HEK293 (cell line): Measurements from ENCODE around the gene ERBB4.

ENCODE experiments used
- OVOL3 ChIP-seq: fragments of 450-650 bp; formaldehyde crosslinking; IDR thresholded peaks from 2 replicates; pipeline ENCODE4 v1.5.1; 2016; ENCODE audit warnings: missing biosample characterization, missing genetic modification characterization
- RBAK ChIP-seq: fragments of 450-650 bp; formaldehyde crosslinking; IDR thresholded peaks from 2 replicates; pipeline ENCODE4 v1.5.1; 2016; ENCODE audit warnings: missing biosample characterization, missing genetic modification characterization
- ZNF292 ChIP-seq: fragments of 450-650 bp; formaldehyde crosslinking; IDR thresholded peaks from 2 replicates; pipeline ENCODE4 v1.5.1; 2016; ENCODE audit warnings: low read depth, missing biosample characterization, missing genetic modification characterization, borderline replicate concordance
- ZNF311 ChIP-seq: fragments of 450-650 bp; formaldehyde crosslinking; IDR thresholded peaks from 2 replicates; pipeline ENCODE4 v1.5.1; 2017; ENCODE audit warnings: missing biosample characterization, missing genetic modification characterization, borderline replicate concordance
- ZNF768 ChIP-seq: fragments of 450-650 bp; formaldehyde crosslinking; IDR thresholded peaks from 2 replicates; pipeline ENCODE4 v1.5.1; 2018; ENCODE audit warnings: missing biosample characterization, mild to moderate bottlenecking, missing genetic modification characterization
- TF ChIP-seq, protein P1 (sequence below): fragments of 450-650 bp; formaldehyde crosslinking; IDR thresholded peaks from 2 replicates; pipeline ENCODE4 v1.5.1; 2016; ENCODE audit warnings: missing biosample characterization, missing genetic modification characterization
- TF ChIP-seq, protein P2 (sequence below): fragments of 450-650 bp; formaldehyde crosslinking; IDR thresholded peaks from 2 replicates; pipeline ENCODE4 v1.5.1; 2017; ENCODE audit warnings: missing biosample characterization, missing genetic modification characterization
- TF ChIP-seq, protein P3 (sequence below): IDR thresholded peaks from 2 replicates; pipeline ENCODE4 v1.6.1; 2011; ENCODE audit warnings: mild to moderate bottlenecking, low read depth, low read length, borderline replicate concordance

DNA sequence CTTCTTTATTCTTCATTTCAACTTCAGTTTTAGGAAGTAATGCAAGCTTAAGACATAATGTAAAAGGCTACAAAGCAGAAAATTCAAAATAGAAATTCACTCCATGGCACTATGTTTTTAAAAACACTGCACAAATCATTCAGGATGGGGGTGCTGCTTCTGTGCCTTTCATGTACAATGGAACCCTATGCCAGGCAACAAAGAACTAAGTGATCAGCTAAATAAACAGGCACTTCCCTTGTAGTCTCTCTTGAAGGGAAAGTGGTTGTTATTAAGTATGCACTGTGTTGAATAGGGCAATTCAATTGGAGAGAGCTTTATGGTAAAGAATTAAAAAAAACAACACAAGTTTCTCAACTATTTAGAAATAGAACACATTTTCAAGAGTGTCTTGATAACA, 10.9 kb upstream of the ERBB4 start:
- no peak for TF ChIP-seq ZNF311 (tag by site-specific recombination)
- TF ChIP-seq ZNF292 (tag by site-specific recombination): no peak
- TF ChIP-seq, protein P1, sequence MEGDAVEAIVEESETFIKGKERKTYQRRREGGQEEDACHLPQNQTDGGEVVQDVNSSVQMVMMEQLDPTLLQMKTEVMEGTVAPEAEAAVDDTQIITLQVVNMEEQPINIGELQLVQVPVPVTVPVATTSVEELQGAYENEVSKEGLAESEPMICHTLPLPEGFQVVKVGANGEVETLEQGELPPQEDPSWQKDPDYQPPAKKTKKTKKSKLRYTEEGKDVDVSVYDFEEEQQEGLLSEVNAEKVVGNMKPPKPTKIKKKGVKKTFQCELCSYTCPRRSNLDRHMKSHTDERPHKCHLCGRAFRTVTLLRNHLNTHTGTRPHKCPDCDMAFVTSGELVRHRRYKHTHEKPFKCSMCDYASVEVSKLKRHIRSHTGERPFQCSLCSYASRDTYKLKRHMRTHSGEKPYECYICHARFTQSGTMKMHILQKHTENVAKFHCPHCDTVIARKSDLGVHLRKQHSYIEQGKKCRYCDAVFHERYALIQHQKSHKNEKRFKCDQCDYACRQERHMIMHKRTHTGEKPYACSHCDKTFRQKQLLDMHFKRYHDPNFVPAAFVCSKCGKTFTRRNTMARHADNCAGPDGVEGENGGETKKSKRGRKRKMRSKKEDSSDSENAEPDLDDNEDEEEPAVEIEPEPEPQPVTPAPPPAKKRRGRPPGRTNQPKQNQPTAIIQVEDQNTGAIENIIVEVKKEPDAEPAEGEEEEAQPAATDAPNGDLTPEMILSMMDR (tag by site-specific recombination): no peak
- no peak for TF ChIP-seq ZNF768 (tag by site-specific recombination)
- TF ChIP-seq, protein P2, sequence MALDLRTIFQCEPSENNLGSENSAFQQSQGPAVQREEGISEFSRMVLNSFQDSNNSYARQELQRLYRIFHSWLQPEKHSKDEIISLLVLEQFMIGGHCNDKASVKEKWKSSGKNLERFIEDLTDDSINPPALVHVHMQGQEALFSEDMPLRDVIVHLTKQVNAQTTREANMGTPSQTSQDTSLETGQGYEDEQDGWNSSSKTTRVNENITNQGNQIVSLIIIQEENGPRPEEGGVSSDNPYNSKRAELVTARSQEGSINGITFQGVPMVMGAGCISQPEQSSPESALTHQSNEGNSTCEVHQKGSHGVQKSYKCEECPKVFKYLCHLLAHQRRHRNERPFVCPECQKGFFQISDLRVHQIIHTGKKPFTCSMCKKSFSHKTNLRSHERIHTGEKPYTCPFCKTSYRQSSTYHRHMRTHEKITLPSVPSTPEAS (tag by site-specific recombination): no peak
- TF ChIP-seq OVOL3 (tag by site-specific recombination): no peak
- no peak for TF ChIP-seq RBAK (tag by site-specific recombination)
- TF ChIP-seq, protein P3, sequence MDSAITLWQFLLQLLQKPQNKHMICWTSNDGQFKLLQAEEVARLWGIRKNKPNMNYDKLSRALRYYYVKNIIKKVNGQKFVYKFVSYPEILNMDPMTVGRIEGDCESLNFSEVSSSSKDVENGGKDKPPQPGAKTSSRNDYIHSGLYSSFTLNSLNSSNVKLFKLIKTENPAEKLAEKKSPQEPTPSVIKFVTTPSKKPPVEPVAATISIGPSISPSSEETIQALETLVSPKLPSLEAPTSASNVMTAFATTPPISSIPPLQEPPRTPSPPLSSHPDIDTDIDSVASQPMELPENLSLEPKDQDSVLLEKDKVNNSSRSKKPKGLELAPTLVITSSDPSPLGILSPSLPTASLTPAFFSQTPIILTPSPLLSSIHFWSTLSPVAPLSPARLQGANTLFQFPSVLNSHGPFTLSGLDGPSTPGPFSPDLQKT: no peak
